Measurements from ENCODE around the gene MED15. TPM values are rescaled to one million over a fixed set of nuclear protein-coding genes. Genes with fewer than 3 reads are reported as not detected.
"Not testable (repeated sequence)": the region's sequence is repeated elsewhere in the genome, so short reads cannot be mapped to it uniquely, and the experiment has no call there.

MED15 gene
- polyA plus RNA-seq, 1 donor = 47.7 TPM

- no peak for DNase-seq
Measured at GRCh38 chr22:20582520-20583361, 75.3 kb downstream of the MED15 start.

GRCh38 chr22:20583471-20583922 lies 76.1 kb downstream of the MED15 start:
- no peak for DNase-seq

- DNase-seq = no peak
Measured at GRCh38 chr22:20584029-20584871, 76.8 kb downstream of the MED15 start.

- no peak for DNase-seq
Measured at GRCh38 chr22:20584872-20585638, 77.6 kb downstream of the MED15 start.

- DNase-seq = no peak
Measured at GRCh38 chr22:20585639-20586402, 78.4 kb downstream of the MED15 start.

- DNase-seq = no peak
Measured at GRCh38 chr22:20586403-20586745, 79.0 kb downstream of the MED15 start.

- DNase-seq = no peak
Measured at GRCh38 chr22:20587206-20587958, 80.0 kb downstream of the MED15 start.

- DNase-seq = no peak
Measured at GRCh38 chr22:20588092-20588842, 80.9 kb downstream of the MED15 start.

GRCh38 chr22:20588843-20589581 lies 81.6 kb downstream of the MED15 start:
- no peak for DNase-seq

GRCh38 chr22:20589614-20590476 lies 82.4 kb downstream of the MED15 start:
- no peak for DNase-seq

GRCh38 chr22:20590477-20591294 lies 83.3 kb downstream of the MED15 start:
- no peak for DNase-seq

- DNase-seq = no peak
Measured at GRCh38 chr22:20591295-20591645, 83.9 kb downstream of the MED15 start.

GRCh38 chr22:20591660-20592310 lies 84.4 kb downstream of the MED15 start:
- peak; percentile 67 for DNase-seq

GRCh38 chr22:20594038-20594437 lies 86.6 kb downstream of the MED15 start:
- not testable (repeated sequence) for DNase-seq

- DNase-seq = not testable (repeated sequence)
Measured at GRCh38 chr22:20594486-20594885, 87.1 kb downstream of the MED15 start.

GRCh38 chr22:20595461-20595860 lies 88.1 kb downstream of the MED15 start:
- DNase-seq = no peak

- no peak for DNase-seq
Measured at GRCh38 chr22:20599117-20599516, 91.7 kb downstream of the MED15 start.

All from left kidney (tissue), 2 donors.